ENCODE data around the gene GRIN1. TPM values are rescaled to one million over a fixed set of nuclear protein-coding genes. Genes with fewer than 3 reads are reported as not detected.

The GRIN1 gene
- total RNA-seq, 4 donors from 2014 or later: 0.11 to 0.50 (median 0.19) TPM; not detected in 1

DNA sequence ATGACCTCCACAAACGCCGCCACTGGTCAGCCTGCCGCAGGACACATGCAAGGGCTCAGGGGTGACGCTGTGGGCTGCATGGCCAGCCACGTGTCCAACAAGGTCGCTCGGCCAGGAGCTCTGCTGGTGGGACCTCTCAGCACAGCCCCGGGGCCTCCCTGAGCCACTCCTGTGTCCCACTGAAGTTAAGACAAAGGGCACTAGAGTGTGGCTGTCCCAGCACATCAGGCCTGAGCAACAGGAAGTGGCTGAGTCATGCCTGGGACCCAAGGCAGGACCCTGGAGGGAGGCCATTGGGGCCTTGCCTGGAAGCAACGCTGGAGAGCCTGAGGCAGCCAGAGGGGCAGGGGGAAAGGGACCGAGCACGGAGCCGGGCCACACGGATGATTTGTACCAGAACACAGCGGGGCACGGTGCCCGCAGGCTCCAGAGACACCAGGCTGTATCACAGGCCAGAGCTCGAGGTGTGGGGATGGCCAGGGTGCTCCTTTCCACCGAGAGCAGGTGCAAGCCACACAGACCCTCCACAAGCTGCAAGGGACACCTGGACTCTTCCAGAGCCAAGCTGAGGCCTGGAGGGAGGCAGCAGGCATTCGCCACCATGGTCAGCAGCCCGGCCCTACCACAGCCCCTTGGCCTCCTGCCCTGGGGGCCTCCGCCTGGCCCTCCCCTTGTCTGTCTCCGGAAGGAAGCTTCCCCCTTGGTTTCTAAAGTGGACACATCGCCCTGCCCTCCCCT, 39.4 kb downstream of the GRIN1 start:
- intact Hi-C loops (cut with DNase I): no loop called here
- H3K36me3 ChIP-seq: peaks cover 37 to 66% (median 59%) of the 10 kb centered on the region in 4 donors
- no peak overlapping the region for H3K27ac ChIP-seq (replicated peaks in 1 of 4)
- no peaks in the 10 kb centered on the region for H3K9me3 ChIP-seq
- no peak overlapping the region for H3K4me3 ChIP-seq
- 85% methylated on average over 19 of the region's 23 CpGs for WGBS
- DNase-seq (ENCODE audit: extremely low spot score): no peak
- peaks cover 0 to 8% (median 0%) of the 10 kb centered on the region in 4 donors for H3K27me3 ChIP-seq
- H3K4me1 ChIP-seq: peaks cover 0 to 8% (median 3%) of the 10 kb centered on the region in 4 donors
- no peak for TF ChIP-seq POLR2AphosphoS5 (IDR thresholded peaks at IDR 0.05)
- no peak for TF ChIP-seq CTCF (IDR thresholded peaks at IDR 0.05)
- no peak for TF ChIP-seq EP300 (IDR thresholded peaks at IDR 0.05)
- no peak for TF ChIP-seq POLR2A (IDR thresholded peaks at IDR 0.05; ENCODE audit: low read depth)

DNA sequence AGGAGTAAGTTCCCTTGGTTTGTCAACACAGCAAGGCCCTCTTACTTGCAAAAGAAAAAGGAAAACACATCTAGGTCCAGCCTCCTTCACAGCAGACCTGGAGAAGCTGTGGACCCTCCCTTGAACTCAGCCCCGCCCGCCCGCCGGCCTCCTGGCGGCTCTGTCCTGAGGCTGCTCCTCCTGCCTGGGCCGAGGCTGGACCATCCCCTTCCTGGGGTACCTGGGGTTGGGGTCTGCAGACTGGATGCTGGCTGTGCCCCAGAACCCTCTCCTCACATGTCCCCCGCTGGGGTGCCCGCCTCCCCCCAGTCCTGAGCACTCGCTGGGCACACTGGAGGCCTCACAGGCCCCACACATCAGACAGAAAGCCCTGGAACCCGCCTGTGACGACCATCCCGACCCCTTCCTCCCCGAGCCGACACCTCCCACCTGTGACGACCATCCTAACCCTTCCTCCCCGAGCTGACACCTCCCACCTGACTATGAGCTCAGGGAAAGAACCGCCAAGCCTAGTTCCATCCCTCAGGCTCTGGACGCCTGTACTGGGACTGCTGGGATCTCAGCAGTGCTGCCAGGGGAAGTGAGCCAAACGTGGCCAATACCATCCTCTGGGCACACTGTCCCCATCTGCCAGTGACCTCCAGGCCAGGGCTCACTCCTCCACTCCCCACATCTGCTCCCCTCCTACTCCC, 40.1 kb downstream of the GRIN1 start:
- intact Hi-C loops (cut with DNase I): no loop called here
- WGBS: 87% methylated on average over 15 of the region's 19 CpGs
- H3K36me3 ChIP-seq: peaks cover 44 to 73% (median 66%) of the 10 kb centered on the region in 4 donors
- TF ChIP-seq POLR2AphosphoS5 (IDR thresholded peaks at IDR 0.05) (no peak), CTCF (IDR thresholded peaks at IDR 0.05) (no peak), EP300 (IDR thresholded peaks at IDR 0.05) (no peak), POLR2A (IDR thresholded peaks at IDR 0.05; ENCODE audit: low read depth) (no peak)
- H3K4me1 ChIP-seq: peaks cover 0 to 8% (median 3%) of the 10 kb centered on the region in 4 donors
- no peak for DNase-seq (ENCODE audit: extremely low spot score)
- no peak overlapping the region for H3K4me3 ChIP-seq
- H3K27me3 ChIP-seq: peaks cover 0 to 1% (median 0%) of the 10 kb centered on the region in 4 donors
- no peaks in the 10 kb centered on the region for H3K9me3 ChIP-seq
- H3K27ac ChIP-seq (replicated peaks in 1 of 4): no peak overlapping the region

DNA sequence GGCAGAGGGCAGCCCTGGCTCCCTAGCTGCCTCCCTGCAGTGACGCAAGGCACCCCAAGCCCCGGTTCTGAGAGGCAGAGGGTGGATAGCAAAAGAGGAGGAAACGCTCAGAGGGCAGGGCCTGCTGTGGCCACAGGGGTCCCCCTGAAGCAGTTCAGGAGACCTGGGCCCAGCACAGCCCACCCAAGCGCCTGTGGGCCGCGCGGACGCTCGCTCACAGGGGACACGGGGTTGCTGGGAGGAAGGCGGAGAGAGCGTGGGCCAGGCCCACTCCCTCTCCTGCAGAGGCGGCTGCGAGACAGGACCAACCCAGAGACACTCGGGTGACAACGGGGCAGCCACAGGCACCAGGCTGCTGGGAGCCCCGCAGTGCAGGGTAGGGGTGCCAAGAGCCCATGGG, 40.8 kb downstream of the GRIN1 start:
- TF ChIP-seq EP300 (IDR thresholded peaks at IDR 0.05) (no peak), POLR2AphosphoS5 (IDR thresholded peaks at IDR 0.05) (no peak), POLR2A (IDR thresholded peaks at IDR 0.05; ENCODE audit: low read depth) (no peak), CTCF (IDR thresholded peaks at IDR 0.05) (no peak)
- peaks cover 50 to 80% (median 73%) of the 10 kb centered on the region in 4 donors for H3K36me3 ChIP-seq
- H3K4me3 ChIP-seq: no peak overlapping the region
- DNase-seq (ENCODE audit: extremely low spot score): no peak
- no peaks in the 10 kb centered on the region for H3K9me3 ChIP-seq
- H3K27me3 ChIP-seq: no peaks in the 10 kb centered on the region
- H3K4me1 ChIP-seq: peaks cover 0 to 15% (median 5%) of the 10 kb centered on the region in 4 donors
- intact Hi-C loops (cut with DNase I): no loop called here
- 94% methylated on average over 14 of the region's 17 CpGs for WGBS
- no peak overlapping the region for H3K27ac ChIP-seq (replicated peaks in 1 of 4)

- no peak overlapping the region for H3K27ac ChIP-seq (replicated peaks in 1 of 4)
- H3K27me3 ChIP-seq: no peaks in the 10 kb centered on the region
- no CpG with 5 or more reads among the region's 20 CpGs for WGBS
- H3K4me3 ChIP-seq: no peak overlapping the region
- intact Hi-C loops (cut with DNase I): no loop called here
- DNase-seq (ENCODE audit: extremely low spot score): no peak
- peaks cover 0 to 15% (median 5%) of the 10 kb centered on the region in 4 donors for H3K4me1 ChIP-seq
- H3K36me3 ChIP-seq: peaks cover 52 to 87% (median 80%) of the 10 kb centered on the region in 4 donors
- no peak for TF ChIP-seq POLR2A (IDR thresholded peaks at IDR 0.05; ENCODE audit: low read depth)
- TF ChIP-seq POLR2AphosphoS5 (IDR thresholded peaks at IDR 0.05): no peak
- TF ChIP-seq CTCF (IDR thresholded peaks at IDR 0.05): no peak
- no peak for TF ChIP-seq EP300 (IDR thresholded peaks at IDR 0.05)
- H3K9me3 ChIP-seq: no peaks in the 10 kb centered on the region
These were observed 41.5 kb downstream of the GRIN1 start for GRCh38 chr9:137180491-137180890.

Data from esophagus muscularis mucosa (tissue), 4 donors.